Left cardiac atrium (tissue), 4 donors: ENCODE results near the gene SHH. TPM values are rescaled to one million over a fixed set of nuclear protein-coding genes. Genes with fewer than 3 reads are reported as not detected.
"Not testable (repeated sequence)": the region's sequence is repeated elsewhere in the genome, so short reads cannot be mapped to it uniquely, and the experiment has no call there.

ENCODE experiments used
- ATAC-seq, 2 donors: fragments of 200-7000 bp; cut with Tn5 transposase; one replicate each; pipeline ENCODE4 v1.9.1; 2020; ENCODE audit warnings: mild to moderate bottlenecking in 2 of 2, moderate library complexity in 2 of 2
- DNase-seq: peaks from one replicate; pipeline ENCODE4 v3.0.0-alpha.2; 2020
- intact Hi-C, 2 donors: fragments of 100-400 bp; cut with DNase I; formaldehyde crosslinking; loops; one replicate each; pipeline versions ENCODE4 v1.14.1 to v1.15.1; 2022 to 2023
- total RNA-seq, 2 donors: library from RNA; stranded (reverse); fragmentation: NEBNext Ultra II Directional; extraction: Animal tissue kit (Norgen Biotek cat#: 25700); gene quantifications; one replicate each; pipeline ENCODE4 v1.2.1, GENCODE V29; 2021
- donor health status: DM: no; HTN: yes; CAD: no.
- donor health status: DM: no; HTN: yes; CAD: no; lungs with severe emphysema.
- donor health status: DM: yes; HTN: yes; CAD: no.
- donor health status: Dilated cardiomyopathy.

Gene SHH
- total RNA-seq, 2 donors from 2014 or later = not detected

GRCh38 chr7:155844019-155844453, 31.8 kb upstream of the SHH start:
- intact Hi-C loops = no loop called here
- ATAC-seq = peak in 1 of 2 donors; percentile 32
- DNase-seq = no peak

- ATAC-seq (peak in 1 of 2 donors; percentile 64), DNase-seq (no peak)
- intact Hi-C loops = no loop called here
These were observed 31.3 kb upstream of the SHH start for GRCh38 chr7:155843426-155844018.

- DNase-seq (no peak), ATAC-seq (no peak)
- intact Hi-C loops = no loop called here
These were observed 30.4 kb upstream of the SHH start for GRCh38 chr7:155842496-155843265.

GRCh38 chr7:155840909-155841308, 28.6 kb upstream of the SHH start:
- ATAC-seq (no peak), DNase-seq (no peak)
- intact Hi-C loops = no loop called here

- intact Hi-C loops = no loop called here
- ATAC-seq = no peak
- no peak for DNase-seq
These were observed 28.1 kb upstream of the SHH start for GRCh38 chr7:155840262-155840885.

- DNase-seq (no peak), ATAC-seq (no peak)
- intact Hi-C loops = no loop called here
These were observed 27.2 kb upstream of the SHH start for GRCh38 chr7:155839461-155839860.

- intact Hi-C loops, DNase-seq, ATAC-seq: not testable (repeated sequence)
These were observed 26.0 kb upstream of the SHH start for GRCh38 chr7:155838312-155838711.

- DNase-seq (no peak), ATAC-seq (no peak)
- intact Hi-C loops = no loop called here
These were observed 24.8 kb upstream of the SHH start for GRCh38 chr7:155837126-155837479.

- ATAC-seq (no peak), DNase-seq (peak; percentile 7)
- intact Hi-C loops = no loop called here
These were observed 24.2 kb upstream of the SHH start for GRCh38 chr7:155836216-155837125.

GRCh38 chr7:155835446-155836215, 23.4 kb upstream of the SHH start:
- peak in 1 of 2 donors; percentile 41 for ATAC-seq
- intact Hi-C loops = no loop called here
- peak; percentile 7 for DNase-seq

- ATAC-seq = no peak
- peak; percentile 12 for DNase-seq
- intact Hi-C loops = no loop called here
These were observed 22.3 kb upstream of the SHH start for GRCh38 chr7:155834486-155835048.

GRCh38 chr7:155833651-155834050, 21.4 kb upstream of the SHH start:
- ATAC-seq (no peak), DNase-seq (no peak)
- intact Hi-C loops = no loop called here

- no peak for DNase-seq
- no peak for ATAC-seq
- intact Hi-C loops = no loop called here
These were observed 20.3 kb upstream of the SHH start for GRCh38 chr7:155832581-155832981.

- DNase-seq = no peak
- intact Hi-C loops = no loop called here
- no peak for ATAC-seq
These were observed 19.7 kb upstream of the SHH start for GRCh38 chr7:155831807-155832524.

- intact Hi-C loops = no loop called here
- ATAC-seq (no peak), DNase-seq (no peak)
These were observed 18.9 kb upstream of the SHH start for GRCh38 chr7:155830961-155831806.

GRCh38 chr7:155829796-155830470, 17.7 kb upstream of the SHH start:
- ATAC-seq (no peak), DNase-seq (no peak)
- intact Hi-C loops = no loop called here
